GM18867 (cell line): ENCODE measurements around the gene PRR16.

Experiments
- ATAC-seq: cut with Tn5 transposase; IDR thresholded peaks from one replicate; pipeline ENCODE4 v1.9.1; 2021; ENCODE audit warnings: mild to moderate bottlenecking, moderate library complexity; ENCODE audit not compliant: unreplicated experiment

The PRR16 gene

GRCh38 chr5:120703918-120704587, 240.0 kb downstream of the PRR16 start:
- ATAC-seq = no peak

DNA sequence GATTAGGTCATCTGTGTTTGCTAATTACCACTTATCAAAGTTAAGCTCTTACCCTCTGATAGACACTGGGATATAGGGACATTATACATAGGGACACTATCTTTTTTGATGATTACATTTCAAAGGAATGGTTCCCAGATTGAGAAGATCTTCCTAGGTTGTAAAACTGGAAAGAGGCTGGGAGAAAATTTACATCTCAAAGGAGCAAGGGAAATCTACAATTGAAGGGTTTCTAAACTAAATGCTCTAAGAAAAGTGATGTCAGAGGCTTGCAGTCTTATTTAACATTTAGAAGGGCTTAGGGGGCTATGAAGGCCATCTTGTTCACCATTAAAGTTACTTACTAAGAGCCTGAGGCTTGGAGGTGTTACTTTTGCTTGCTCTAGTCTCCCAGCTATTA, 242.8 kb downstream of the PRR16 start:
- ATAC-seq = no peak

- ATAC-seq = no peak
Observed at GRCh38 chr5:120717381-120717780, 253.3 kb downstream of the PRR16 start.

DNA sequence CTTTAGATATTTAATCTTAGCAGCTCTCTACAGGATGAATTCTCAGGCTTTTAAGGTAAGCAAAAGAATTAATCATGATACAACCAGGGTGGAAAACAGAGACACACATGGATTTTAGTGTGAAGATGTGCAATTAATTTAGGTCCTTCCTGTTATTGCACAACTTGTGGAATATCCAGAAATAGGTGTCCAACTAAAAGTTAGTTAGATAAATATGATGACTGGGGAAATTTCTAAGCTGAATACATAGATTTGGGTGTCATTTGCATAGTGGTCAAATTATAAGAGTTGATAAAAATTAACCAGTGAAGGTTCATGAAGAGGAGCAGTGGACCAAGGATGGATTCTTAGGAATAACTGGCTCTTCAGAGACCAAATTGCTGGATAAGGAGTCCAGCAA, 266.1 kb downstream of the PRR16 start:
- no peak for ATAC-seq

GRCh38 chr5:120734033-120734432, 269.9 kb downstream of the PRR16 start:
- ATAC-seq = no peak

- no peak for ATAC-seq
Observed at GRCh38 chr5:120735076-120735475, 271.0 kb downstream of the PRR16 start.
